Limb (tissue), 2 donors: Measurements from ENCODE around the gene NOX4.
A peak's percentile ranks its signal among the peaks of the same experiment; 100 is the strongest.

Experiments used
- DNase-seq, 2 donors: peaks; one replicate each; pipeline ENCODE4 v3.0.0-alpha.2; 2016; ENCODE audit errors: extremely low spot score in 2 of 2

Gene NOX4

GRCh38 chr11:89490981-89491690, at the start of gene NOX4:
Gene NOX4 (minus strand): TSS chr11:89491375. CDS start chr11:89491246, 129 bp downstream.
- peak; percentile 57 to 86 for DNase-seq

GRCh38 chr11:89540826-89541225, 49.7 kb upstream of the NOX4 start:
- no peak for DNase-seq

GRCh38 chr11:89537936-89538335, 46.8 kb upstream of the NOX4 start:
- no peak for DNase-seq

DNA sequence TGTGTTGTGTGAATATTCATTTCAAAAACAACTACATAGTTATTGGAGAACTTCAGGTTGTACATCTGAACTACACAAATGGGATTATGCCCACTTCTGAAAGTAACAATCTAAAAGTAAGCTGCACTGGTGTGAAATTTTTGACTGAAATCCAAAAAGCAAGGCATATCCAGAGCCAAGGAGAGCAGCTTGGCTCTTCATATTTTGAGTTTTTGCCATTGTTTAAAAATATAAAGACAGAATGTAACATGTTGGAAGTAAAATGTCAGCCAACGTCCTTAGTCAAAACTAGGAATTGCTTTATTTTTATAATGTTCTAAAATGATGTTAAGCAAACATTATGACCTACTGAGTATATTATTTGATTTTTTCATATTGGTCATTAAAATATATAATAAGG, 45.8 kb upstream of the NOX4 start:
- DNase-seq = no peak

DNA sequence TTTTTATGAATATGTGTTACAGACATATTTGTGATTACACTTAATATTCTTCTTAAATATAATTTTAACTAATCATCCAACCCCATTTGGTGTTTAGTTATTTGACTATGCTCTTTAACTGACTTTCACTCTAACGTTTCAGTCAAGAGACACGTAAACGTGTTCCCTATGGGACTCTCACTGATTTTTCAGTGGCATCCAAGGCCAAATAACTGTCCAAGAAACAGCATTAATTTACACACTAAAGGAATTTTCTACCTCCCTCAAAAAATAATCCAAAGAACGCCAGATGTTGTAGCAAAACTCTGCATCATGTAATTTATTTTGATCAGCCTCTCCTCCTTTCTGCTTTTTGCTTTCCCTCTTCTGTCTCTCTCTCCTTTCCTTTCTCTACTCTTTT, 44.0 kb upstream of the NOX4 start:
- no peak for DNase-seq

DNA sequence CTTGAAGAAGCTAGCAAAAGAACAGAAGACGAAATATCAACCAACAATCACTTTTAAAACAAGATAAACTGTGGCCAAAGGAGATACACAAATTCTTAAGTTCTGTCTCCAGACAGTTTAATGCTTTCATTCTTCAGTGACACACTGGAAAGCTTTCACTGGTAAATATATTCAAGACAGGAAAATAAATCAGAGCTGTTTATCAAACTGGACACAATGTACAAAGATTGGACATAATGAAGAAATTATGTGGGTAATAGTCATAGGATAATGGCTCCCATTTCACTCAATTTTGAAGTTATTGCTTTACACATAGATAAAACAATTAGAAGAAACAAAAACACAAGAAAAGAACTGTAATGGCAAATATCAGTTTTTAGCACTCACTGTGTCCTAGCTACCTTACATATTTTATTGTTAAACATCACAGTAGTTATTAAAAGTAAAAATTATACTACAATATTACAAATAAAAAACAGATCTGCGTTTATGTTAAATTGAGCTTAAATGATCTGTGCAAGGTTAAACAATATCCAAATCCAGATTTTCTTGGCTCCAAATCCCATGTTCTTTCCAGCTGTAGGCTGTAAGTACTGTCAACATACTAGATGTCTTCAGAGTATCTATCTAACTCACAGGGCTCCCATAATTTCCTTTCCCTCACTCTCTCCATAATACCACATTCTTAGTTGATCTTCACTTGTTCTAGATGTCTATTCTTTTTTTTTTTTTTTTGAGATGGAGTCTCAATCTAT, 38.6 kb upstream of the NOX4 start:
- no peak for DNase-seq

- no peak for DNase-seq
Measured at GRCh38 chr11:89521792-89522191, 30.6 kb upstream of the NOX4 start.

DNA sequence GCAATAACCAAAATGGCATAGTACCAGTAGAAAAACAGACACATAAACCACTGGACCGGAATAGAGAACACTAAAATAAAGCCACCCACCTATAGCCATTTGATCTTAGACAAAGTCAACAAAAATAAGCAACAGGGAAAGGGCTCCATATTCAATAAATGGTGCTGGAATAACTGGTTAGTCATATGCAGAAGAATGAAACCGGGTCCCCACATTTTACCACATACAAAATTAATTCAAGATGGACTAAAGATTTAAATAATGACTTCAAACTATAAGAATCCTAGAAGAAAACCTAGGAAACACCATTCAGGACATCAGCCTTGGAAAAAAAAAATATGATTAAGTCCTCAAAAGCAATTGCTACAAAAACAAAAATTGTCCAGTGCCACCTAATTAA, 30.1 kb upstream of the NOX4 start:
- no peak for DNase-seq

DNA sequence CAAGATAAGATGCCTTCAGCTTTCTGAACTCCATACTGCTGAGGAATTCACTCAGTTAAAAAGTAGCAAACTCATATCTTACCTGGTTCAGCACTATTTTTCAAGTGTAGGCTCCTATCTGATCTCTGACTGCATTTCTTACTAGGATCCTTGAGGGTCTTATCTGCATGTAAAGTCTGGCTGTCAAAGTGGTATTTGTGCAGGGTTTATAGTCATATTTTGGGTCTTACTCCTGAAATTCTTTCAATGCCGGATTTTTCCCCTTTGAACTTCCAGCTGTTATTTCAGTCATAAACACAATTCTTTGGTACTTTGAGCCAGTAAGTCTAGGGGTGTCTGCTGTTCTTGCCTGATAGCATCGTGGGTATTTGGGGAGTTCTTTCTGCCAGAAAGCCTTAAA, 25.3 kb upstream of the NOX4 start:
- no peak for DNase-seq

GRCh38 chr11:89508544-89508943, 17.4 kb upstream of the NOX4 start:
- no peak for DNase-seq

DNA sequence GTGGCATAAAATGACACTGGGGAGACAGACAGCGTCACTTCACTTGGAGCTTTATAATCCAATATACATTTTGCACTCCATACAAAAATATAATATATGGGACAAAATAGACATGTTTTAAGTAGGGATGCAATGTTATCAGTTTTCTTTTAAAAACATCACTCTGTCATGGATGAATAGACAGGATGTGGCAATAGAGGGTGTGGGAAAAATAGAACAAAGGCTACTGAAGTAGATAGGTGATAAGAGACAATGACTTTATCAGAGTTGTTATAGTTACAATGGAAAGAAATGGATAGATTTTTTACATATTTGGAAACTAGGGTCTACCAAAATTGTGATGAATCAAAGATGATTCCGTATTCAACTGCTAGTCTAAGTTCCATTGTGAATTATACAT, 13.1 kb upstream of the NOX4 start:
- DNase-seq = no peak

DNA sequence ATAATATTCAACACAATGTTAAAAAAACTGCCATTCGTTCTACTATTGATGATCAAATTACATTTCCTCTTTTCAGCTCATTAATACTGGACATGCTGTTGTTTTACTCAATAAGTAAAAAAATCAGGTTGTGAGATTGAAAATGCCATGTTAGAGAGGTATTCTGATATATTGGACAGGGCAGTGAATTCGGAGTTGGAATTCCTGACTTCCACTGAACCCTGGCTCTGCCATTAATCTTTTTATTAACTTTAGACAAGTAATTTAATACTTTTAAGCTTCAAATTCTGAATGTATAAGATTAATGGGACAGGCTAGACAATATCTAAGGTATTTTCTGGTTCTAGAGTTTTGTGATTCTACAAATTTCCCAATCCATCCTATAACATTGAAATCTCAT, 12.2 kb upstream of the NOX4 start:
- DNase-seq = no peak

DNA sequence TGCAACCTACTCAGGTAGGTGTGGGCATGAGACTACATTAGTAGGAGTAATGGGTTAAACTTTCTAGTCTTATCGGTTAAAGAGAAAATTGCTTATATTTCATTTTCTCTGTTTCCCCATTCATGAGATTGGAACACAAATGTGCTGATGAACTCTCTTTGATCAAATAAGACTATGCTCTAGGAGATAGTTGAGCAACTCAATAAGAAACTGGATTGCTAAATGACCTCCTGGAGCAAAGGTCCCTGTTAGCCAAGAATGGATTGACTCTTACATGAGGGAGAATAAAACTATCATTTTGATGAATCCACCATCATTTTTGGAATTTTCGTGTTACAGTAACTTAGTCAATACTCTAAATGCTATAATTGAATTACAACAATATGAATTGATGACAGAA, 11.1 kb upstream of the NOX4 start:
- DNase-seq = no peak

GRCh38 chr11:89500336-89500735, 9.2 kb upstream of the NOX4 start:
- DNase-seq = no peak

- no peak for DNase-seq
Measured at GRCh38 chr11:89498845-89499448, 7.8 kb upstream of the NOX4 start.

DNA sequence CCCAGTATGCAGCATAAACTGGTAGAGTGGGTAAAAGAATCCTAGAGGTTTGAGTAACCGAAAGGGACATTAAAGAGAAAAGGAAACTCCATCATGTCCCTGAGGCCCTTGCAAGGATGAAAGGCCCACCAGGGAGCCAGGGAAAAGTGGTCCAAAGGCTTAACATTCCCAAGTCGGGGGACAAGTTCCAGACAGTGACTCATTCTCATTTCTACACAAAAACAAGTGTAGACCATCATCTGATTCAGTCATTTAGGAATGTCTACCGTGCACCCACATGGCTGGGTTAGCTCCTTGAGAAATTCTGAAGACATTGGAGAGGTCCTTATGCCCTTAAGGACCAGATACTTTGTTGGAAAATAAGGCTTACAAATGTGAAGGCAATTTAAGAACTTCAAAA, 4.8 kb upstream of the NOX4 start:
- no peak for DNase-seq

DNA sequence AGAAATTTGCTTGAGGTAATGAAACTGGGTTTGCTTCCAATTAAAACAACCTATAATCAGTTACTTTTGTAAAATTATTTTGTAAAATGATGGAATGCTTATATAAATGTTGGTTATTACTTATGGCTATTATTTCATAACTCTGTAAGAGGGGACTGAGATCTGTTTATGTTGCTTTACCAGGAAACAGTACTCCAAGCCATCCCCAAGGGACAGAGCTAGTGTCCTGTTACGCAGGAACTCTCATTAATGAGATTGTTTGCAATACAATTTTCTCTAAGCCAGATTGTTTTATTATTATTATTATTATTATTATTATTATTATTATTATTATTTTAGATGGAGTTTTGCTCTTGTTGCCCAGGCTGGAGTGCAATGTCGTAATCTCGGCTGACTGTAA, 2.3 kb upstream of the NOX4 start:
- DNase-seq = no peak

GRCh38 chr11:89490602-89490980, 584 bp downstream of the NOX4 start:
- no peak for DNase-seq

DNA sequence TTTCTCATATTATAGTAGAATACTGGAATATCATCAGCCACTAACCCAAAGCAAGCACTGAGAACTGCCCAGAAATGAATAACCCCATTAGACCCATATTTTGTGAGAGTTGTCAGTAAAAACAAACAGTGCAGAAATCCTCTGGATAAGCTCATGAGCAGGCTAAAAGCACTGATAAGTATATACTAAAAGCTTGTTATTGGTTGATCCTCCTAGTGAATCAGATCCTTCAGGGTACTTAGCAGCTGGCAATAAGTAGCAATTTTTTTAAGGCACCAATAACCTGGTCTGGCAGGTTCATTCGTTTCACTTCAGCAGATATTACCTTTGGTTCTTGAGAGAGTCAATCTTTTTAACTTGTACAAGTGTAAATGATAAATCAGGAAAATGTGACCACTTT, 1.2 kb downstream of the NOX4 start:
- no peak for DNase-seq

DNA sequence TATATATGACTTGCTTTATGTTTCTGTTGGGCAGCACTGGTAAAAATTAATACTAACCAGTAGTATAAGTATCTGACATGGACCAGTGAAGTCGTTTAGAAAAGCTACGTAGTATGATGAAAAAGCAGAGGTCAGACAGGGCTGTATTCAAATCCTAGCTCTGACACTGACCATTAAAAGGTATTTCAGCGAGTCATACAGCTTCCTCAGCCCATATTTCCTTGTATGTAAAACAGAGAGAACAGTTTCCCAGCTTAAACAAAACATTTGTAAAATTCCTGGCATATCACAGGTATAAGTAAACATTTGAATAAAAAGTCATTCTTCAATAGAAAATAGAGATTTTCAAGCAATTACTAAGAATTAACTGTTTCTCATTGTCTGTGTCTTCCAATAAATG, 4.2 kb downstream of the NOX4 start:
- DNase-seq = no peak

- no peak for DNase-seq
Measured at GRCh38 chr11:89484896-89485295, 6.3 kb downstream of the NOX4 start.

GRCh38 chr11:89477175-89477574, 14.0 kb downstream of the NOX4 start:
- no peak for DNase-seq

DNA sequence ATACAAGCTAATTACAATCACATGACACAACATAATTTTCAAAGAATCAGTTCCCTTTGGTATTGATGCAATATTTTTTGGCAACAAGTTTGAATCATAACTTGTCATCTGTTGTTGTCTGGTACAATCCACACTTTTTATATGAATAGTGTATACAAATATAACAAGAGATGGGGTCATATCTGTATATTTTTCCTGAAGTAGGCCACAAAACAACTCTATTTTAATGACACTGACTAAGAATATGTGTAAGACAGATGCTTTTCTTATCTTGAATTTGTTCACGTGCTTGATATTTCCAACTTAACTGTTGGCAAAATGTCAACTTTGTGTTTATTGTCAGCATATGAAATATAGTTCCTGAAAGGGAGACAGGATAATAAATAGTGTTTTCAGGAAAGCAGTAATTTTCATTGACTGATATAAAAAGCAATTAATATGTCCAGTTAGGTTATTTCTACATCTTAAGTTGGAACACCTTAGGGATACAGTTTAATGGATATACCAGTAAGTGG, 27.9 kb downstream of the NOX4 start:
- DNase-seq = no peak
